Endothelial cell of umbilical vein (primary cell): Measurements from ENCODE around the gene SEBOX. TPM values are rescaled to one million over a fixed set of nuclear protein-coding genes. Genes with fewer than 3 reads are reported as not detected.

Experiments
- BruUV-seq: library from RNA; stranded (reverse); fragments of 400-500 nt; replicated peaks from 2 replicates; lab custom pipeline; 2021; lab: Mats Ljungman, UMichigan
- CTCF ChIA-PET: fragments of 300-600, 350-600 bp; sonication (Branson Sonifier 250); formaldehyde crosslinking; loops from one replicate; lab custom pipeline; 2021; ENCODE audit warnings: antibody characterized with exemption, inconsistent platforms; lab: Charles Lee
- POLR2A ChIA-PET: fragments of 300-600, 350-600 bp; sonication (Branson Sonifier 250); formaldehyde crosslinking; loops from one replicate; lab custom pipeline; 2021; ENCODE audit warnings: antibody characterized with exemption, inconsistent platforms; lab: Charles Lee
- DNase-seq: peaks from one replicate; pipeline ENCODE4 v3.0.0-alpha.2; 2011; ENCODE audit warnings: low read depth, low spot score
- FAIRE-seq: peaks from 2 replicates; lab custom pipeline; 2011; peaks lifted over from hg19 to GRCh38; lab: Jason Lieb, UNC
- H2AFZ ChIP-seq: 2 replicates; pipeline ENCODE4 v1.6.0; 2012; ENCODE audit warnings: low read depth, low read length, control low read depth, inconsistent platforms
- H3K27ac ChIP-seq: 2 replicates; pipeline ENCODE4 v1.5.1; 2011; ENCODE audit warnings: low read depth, mild to moderate bottlenecking, control low read depth, low read length, moderate library complexity; ENCODE audit not compliant: insufficient read depth
- H3K27me3 ChIP-seq, 2 experiments: 2 replicates each; pipeline versions ENCODE4 v1.6.0 to v1.6.1; 2011; ENCODE audit warnings: low read length in 2 of 2, mixed read lengths in 1 of 2; ENCODE audit not compliant: control insufficient read depth in 2 of 2, insufficient read depth in 2 of 2
- H3K36me3 ChIP-seq, 2 experiments: 2 replicates in 1 of 2; 3 replicates in 1 of 2; pipeline ENCODE4 v1.5.1; 2011; ENCODE audit warnings: low read length in 2 of 2, mild to moderate bottlenecking in 1 of 2, moderate library complexity in 1 of 2; ENCODE audit not compliant: control insufficient read depth in 2 of 2, insufficient read depth in 2 of 2; ENCODE audit errors: extremely low read depth in 1 of 2
- H3K4me1 ChIP-seq: 3 replicates; pipeline ENCODE4 v1.5.1; 2011; ENCODE audit warnings: mild to moderate bottlenecking, low read length; ENCODE audit not compliant: control insufficient read depth, insufficient read depth; ENCODE audit errors: extremely low read depth
- H3K4me2 ChIP-seq: 2 replicates; pipeline ENCODE4 v1.6.1; 2011; ENCODE audit warnings: low read length, control low read depth, mixed read lengths; ENCODE audit not compliant: insufficient read depth
- H3K4me3 ChIP-seq, 3 experiments: fragments of 200-600 bp in 1 of 3; sonication (generic), shearing (Covaris generic) in 1 of 3; replicated peaks in 1 of 3; 2 replicates each; pipeline ENCODE4 v1.5.1; 2011 to 2016; ENCODE audit warnings: control low read depth in 3 of 3, low read length in 3 of 3, mild to moderate bottlenecking in 2 of 3, inconsistent platforms in 1 of 3, low read depth in 1 of 3, moderate library complexity in 1 of 3; ENCODE audit not compliant: insufficient read depth in 1 of 3
- H3K79me2 ChIP-seq: 2 replicates; pipeline ENCODE4 v1.6.0; 2012; ENCODE audit warnings: low read length, inconsistent platforms; ENCODE audit not compliant: control insufficient read depth, insufficient read depth
- H3K9ac ChIP-seq: replicated peaks from 2 replicates; pipeline ENCODE3; 2011; ENCODE audit warnings: low read length, control low read depth; ENCODE audit not compliant: insufficient read depth; ENCODE audit errors: extremely low read depth
- H3K9me1 ChIP-seq: replicated peaks from 3 replicates; pipeline ENCODE4 v1.6.0; 2011; ENCODE audit warnings: mild to moderate bottlenecking, low read length; ENCODE audit not compliant: control insufficient read depth, insufficient read depth; ENCODE audit errors: extremely low read depth
- H3K9me3 ChIP-seq: replicated peaks from 2 replicates; pipeline ENCODE4 v1.5.1; 2012; ENCODE audit warnings: low read length, inconsistent platforms; ENCODE audit not compliant: control insufficient read depth, insufficient read depth
- H4K20me1 ChIP-seq: replicated peaks from 2 replicates; pipeline ENCODE3; 2011; ENCODE audit warnings: mild to moderate bottlenecking, low read length; ENCODE audit not compliant: control insufficient read depth, insufficient read depth; ENCODE audit errors: extremely low read depth
- EZH2 ChIP-seq: IDR thresholded peaks from 2 replicates; pipeline ENCODE4 v1.6.1; 2012; ENCODE audit warnings: borderline replicate concordance, low read depth, mild to moderate bottlenecking, moderate library complexity, low read length, inconsistent platforms; ENCODE audit not compliant: severe bottlenecking
- FOS ChIP-seq: IDR thresholded peaks from 2 replicates; pipeline ENCODE4 v1.6.1; 2011; ENCODE audit warnings: mild to moderate bottlenecking, low read length, moderate library complexity, borderline replicate concordance; ENCODE audit not compliant: insufficient read depth
- GATA2 ChIP-seq: IDR thresholded peaks from 2 replicates; pipeline ENCODE4 v1.7.0; 2011; ENCODE audit warnings: low read depth, mild to moderate bottlenecking, moderate library complexity, mixed read lengths, low read length; ENCODE audit not compliant: insufficient read length, insufficient read depth
- JUN ChIP-seq: IDR thresholded peaks from 2 replicates; pipeline ENCODE4 v1.6.1; 2011; ENCODE audit warnings: borderline replicate concordance, low read depth; ENCODE audit not compliant: insufficient read length, insufficient read depth
- MYC ChIP-seq: IDR thresholded peaks from one replicate; pipeline ENCODE4 v1.6.1; 2011; ENCODE audit warnings: mild to moderate bottlenecking, low read depth, low read length
- POLR2A ChIP-seq: IDR thresholded peaks from 2 replicates; pipeline ENCODE4 v1.6.1; 2012; ENCODE audit warnings: low read depth, mild to moderate bottlenecking, control low read depth, low read length
- POLR2AphosphoS5 ChIP-seq: IDR thresholded peaks from 2 replicates; pipeline ENCODE4 v1.6.1; 2012; ENCODE audit warnings: low read depth, mild to moderate bottlenecking, control low read depth, low read length, moderate library complexity; ENCODE audit not compliant: insufficient read depth
- dilution Hi-C: fragments of 300-500 bp; cut with MboI; formaldehyde crosslinking; loops from one replicate; pipeline ENCODE4 v1.15.0; 2019; ENCODE audit warnings: low sequenced_read_pairs; ENCODE audit not compliant: extremely low pct_ligation_motif_present
- intact Hi-C: fragments of 100-400 bp; cut with micrococcal nuclease; formaldehyde crosslinking; loops from one replicate; pipeline ENCODE4 v1.10.0; 2022
- polyA plus RNA-seq, 4 experiments: library from polyadenylated mRNA; depleted of rRNA in 3 of 4; stranded (reverse) in 3 of 4; unstranded in 1 of 4; fragments of >200 nt; gene quantifications; 2 replicates each; pipeline versions ENCODE4 v1.2.1 to v1.2.3, GENCODE V29; 2011 to 2012; ENCODE audit warnings: missing spikeins in 1 of 4
- total RNA-seq: library from RNA; stranded (reverse); gene quantifications from 2 replicates; pipeline ENCODE4 v1.2.3, GENCODE V29; 2021
- TF ChIP-seq, protein P1 (sequence below): IDR thresholded peaks from 2 replicates; pipeline ENCODE4 v1.6.1; 2011; ENCODE audit not compliant: insufficient read depth, insufficient read length
- TF ChIP-seq, protein P2 (sequence below), 2 donors: IDR thresholded peaks; 1 replicate in 1 of 2; 2 replicates in 1 of 2; pipeline ENCODE4 v1.5.1; 2011; ENCODE audit warnings: low read length in 2 of 2, mild to moderate bottlenecking in 2 of 2, moderate library complexity in 2 of 2, control low read depth in 1 of 2, inconsistent platforms in 1 of 2, low read depth in 1 of 2; ENCODE audit not compliant: insufficient read depth in 1 of 2; ENCODE audit errors: extremely low read depth in 1 of 2

Gene SEBOX
- total and polyA plus RNA-seq, 2 donors (not counting 3 experiments of a cell fraction or from before 2014, with no cell fraction given) = not detected

DNA sequence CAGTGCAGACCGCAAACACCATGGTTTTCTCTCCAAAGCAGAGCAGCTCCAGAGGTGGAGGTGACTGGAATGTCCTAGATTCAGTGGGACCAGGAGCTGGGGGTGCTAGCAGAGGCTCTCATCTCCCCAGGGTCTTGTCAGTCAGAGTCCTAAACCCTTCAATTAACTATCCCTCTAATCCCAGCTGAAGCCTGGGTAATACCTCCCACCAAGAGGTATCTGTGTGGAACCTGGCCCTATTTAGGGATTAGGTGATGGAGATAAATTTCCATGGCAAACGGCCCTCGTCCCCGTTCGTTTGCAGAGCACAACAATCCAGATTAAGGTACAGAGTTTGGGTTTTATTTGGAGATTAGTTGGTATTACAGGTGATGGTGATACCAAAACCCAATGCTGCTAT lies 1.8 kb downstream of the SEBOX start:
- Histone ChIP-seq H3K4me2 (no peak overlapping the region), H2AFZ (no peak overlapping the region), H3K36me3 (peaks cover 14 to 27% of the 10 kb centered on the region in 2 experiments), H3K79me2 (peaks cover 7% of the 10 kb centered on the region), H3K4me3 (no peak overlapping the region), H3K9ac (no peak overlapping the region), H3K27me3 (no peaks in the 10 kb centered on the region), H3K4me1 (peaks cover 5% of the 10 kb centered on the region), H3K9me3 (no peaks in the 10 kb centered on the region), H3K27ac (no peak overlapping the region), H4K20me1 (no peaks in the 10 kb centered on the region), H3K9me1 (peaks cover under 1% of the 10 kb centered on the region)
- FAIRE-seq (no peak), DNase-seq (no peak)
- TF ChIP-seq MYC (no peak), POLR2A (no peak), JUN (no peak), FOS (no peak), POLR2AphosphoS5 (no peak), EZH2 (no peak), GATA2 (no peak)
- TF ChIP-seq, protein P1, sequence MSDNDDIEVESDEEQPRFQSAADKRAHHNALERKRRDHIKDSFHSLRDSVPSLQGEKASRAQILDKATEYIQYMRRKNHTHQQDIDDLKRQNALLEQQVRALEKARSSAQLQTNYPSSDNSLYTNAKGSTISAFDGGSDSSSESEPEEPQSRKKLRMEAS = no peak
- TF ChIP-seq, protein P2, sequence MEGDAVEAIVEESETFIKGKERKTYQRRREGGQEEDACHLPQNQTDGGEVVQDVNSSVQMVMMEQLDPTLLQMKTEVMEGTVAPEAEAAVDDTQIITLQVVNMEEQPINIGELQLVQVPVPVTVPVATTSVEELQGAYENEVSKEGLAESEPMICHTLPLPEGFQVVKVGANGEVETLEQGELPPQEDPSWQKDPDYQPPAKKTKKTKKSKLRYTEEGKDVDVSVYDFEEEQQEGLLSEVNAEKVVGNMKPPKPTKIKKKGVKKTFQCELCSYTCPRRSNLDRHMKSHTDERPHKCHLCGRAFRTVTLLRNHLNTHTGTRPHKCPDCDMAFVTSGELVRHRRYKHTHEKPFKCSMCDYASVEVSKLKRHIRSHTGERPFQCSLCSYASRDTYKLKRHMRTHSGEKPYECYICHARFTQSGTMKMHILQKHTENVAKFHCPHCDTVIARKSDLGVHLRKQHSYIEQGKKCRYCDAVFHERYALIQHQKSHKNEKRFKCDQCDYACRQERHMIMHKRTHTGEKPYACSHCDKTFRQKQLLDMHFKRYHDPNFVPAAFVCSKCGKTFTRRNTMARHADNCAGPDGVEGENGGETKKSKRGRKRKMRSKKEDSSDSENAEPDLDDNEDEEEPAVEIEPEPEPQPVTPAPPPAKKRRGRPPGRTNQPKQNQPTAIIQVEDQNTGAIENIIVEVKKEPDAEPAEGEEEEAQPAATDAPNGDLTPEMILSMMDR (IDR thresholded peaks at IDR 0.05; ENCODE audit: extremely low read depth in 1 of 2, insufficient read depth in 1 of 2, low read depth in 1 of 2, low read length in 2 of 2) = no peak
- dilution Hi-C loops (no loop called here), intact Hi-C loops (no loop called here)
- CTCF ChIA-PET = no interaction called here
- POLR2A ChIA-PET = interaction anchor here (0.6 kb wide), 1 partner anchor 83 kb away, joined by 6 read pairs; no protein-coding TSS in a partner anchor
- BruUV-seq = no TSS peak
